Measurements from ENCODE around the gene SELENOP. TPM values are rescaled to one million over a fixed set of nuclear protein-coding genes. Genes with fewer than 3 reads are reported as not detected.

SELENOP gene
- total and polyA plus RNA-seq, 2 experiments from 2014 or later: 1.2 to 1.4 TPM

GRCh38 chr5:42791151-42791550 is 20.5 kb downstream of the SELENOP start:
- in situ Hi-C loops (cut with MboI): no loop called here

DNA sequence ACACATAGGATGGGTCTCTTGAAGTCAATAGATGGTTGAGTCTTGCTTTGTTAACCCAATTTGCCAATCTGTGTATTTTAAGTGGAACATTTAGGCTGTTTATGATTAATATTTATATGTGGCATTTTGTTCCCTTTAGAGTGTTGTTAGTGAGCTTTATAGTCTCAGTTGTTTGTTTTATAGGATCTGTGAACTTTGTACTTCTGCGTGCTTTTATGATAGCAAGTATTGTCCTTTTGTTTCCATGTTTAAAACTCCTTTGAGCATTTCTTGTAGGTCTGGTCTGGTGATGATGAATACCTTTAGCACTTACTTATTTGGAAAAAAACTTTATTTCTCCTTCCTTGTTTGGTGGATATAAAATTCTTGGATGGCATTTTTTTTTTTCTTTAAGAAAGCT is 23.8 kb downstream of the SELENOP start:
- 0 out of 2 replicates have a peak, but pooled peaks cover 3% of the 10 kb centered on the region for H3F3A ChIP-seq (ENCODE audit: insufficient read depth)
- no peak overlapping the region for H3K27ac ChIP-seq
- no peak for DNase-seq
- no peak overlapping the region for H3K9ac ChIP-seq
- no peaks in the 10 kb centered on the region for H3K79me2 ChIP-seq (ENCODE audit: insufficient read depth)
- no peak overlapping the region for H2AFZ ChIP-seq
- no peak overlapping the region for H3K4me3 ChIP-seq
- H3K9me3 ChIP-seq (ENCODE audit: low read depth): no peaks in the 10 kb centered on the region
- H3K9me2 ChIP-seq (ENCODE audit: insufficient read depth): no peaks in the 10 kb centered on the region
- H3K27me3 ChIP-seq (replicated peaks; ENCODE audit: insufficient read depth): no peaks in the 10 kb centered on the region
- H3K36me3 ChIP-seq (ENCODE audit: low read depth): no peaks in the 10 kb centered on the region
- H4K20me1 ChIP-seq (ENCODE audit: insufficient read depth): no peaks in the 10 kb centered on the region
- H3K4me1 ChIP-seq (ENCODE audit: insufficient read depth): peaks cover 7% of the 10 kb centered on the region; the same call in 1 of the 2 replicates
- WGBS, 2 experiments (ENCODE audit: low coverage in 1 of 2, low lambda C conversion rate in 2 of 2, missing lambda C conversion rate in 2 of 2): 79 to 88% methylated on average over 1 of the region's 1 CpG
- H3K4me2 ChIP-seq (ENCODE audit: unreplicated experiment): no peak overlapping the region
- in situ Hi-C loops (cut with MboI): no loop called here
- TF ChIP-seq EZH2phosphoT487 (IDR thresholded peaks at IDR 0.05; ENCODE audit: insufficient read depth, low read depth): no peak

More at GRCh38 chr5:42791151-42791550, 20.5 kb downstream of the SELENOP start:
- Histone ChIP-seq H2AFZ (no peak overlapping the region), H3K4me1 (ENCODE audit: insufficient read depth) (no peaks in the 10 kb centered on the region), H3K79me2 (ENCODE audit: insufficient read depth) (no peaks in the 10 kb centered on the region), H3K4me3 (no peak overlapping the region), H3K4me2 (ENCODE audit: unreplicated experiment) (no peak overlapping the region), H3K9me3 (ENCODE audit: low read depth) (no peaks in the 10 kb centered on the region), H3F3A (ENCODE audit: insufficient read depth) (no peaks in the 10 kb centered on the region), H3K9ac (no peak overlapping the region), H3K27ac (no peak overlapping the region), H3K36me3 (ENCODE audit: low read depth) (no peaks in the 10 kb centered on the region), H3K27me3 (replicated peaks; ENCODE audit: insufficient read depth) (no peaks in the 10 kb centered on the region), H4K20me1 (ENCODE audit: insufficient read depth) (no peaks in the 10 kb centered on the region), H3K9me2 (ENCODE audit: insufficient read depth) (no peaks in the 10 kb centered on the region)
- DNase-seq: no peak
- TF ChIP-seq EZH2phosphoT487 (IDR thresholded peaks at IDR 0.05; ENCODE audit: insufficient read depth, low read depth) (no peak), EZH2 (IDR thresholded peaks at IDR 0.05; ENCODE audit: insufficient read depth, poor library complexity, severe bottlenecking) (no peak)

- Histone ChIP-seq H3K9ac (no peak overlapping the region), H3F3A (ENCODE audit: insufficient read depth) (0 out of 2 replicates have a peak, but pooled peaks cover 3% of the 10 kb centered on the region), H3K27me3 (replicated peaks; ENCODE audit: insufficient read depth) (no peaks in the 10 kb centered on the region), H3K79me2 (ENCODE audit: insufficient read depth) (no peaks in the 10 kb centered on the region), H4K20me1 (ENCODE audit: insufficient read depth) (no peaks in the 10 kb centered on the region), H3K4me1 (ENCODE audit: insufficient read depth) (peaks cover 7% of the 10 kb centered on the region; the same call in 1 of the 2 replicates), H3K4me3 (no peak overlapping the region), H3K9me3 (ENCODE audit: low read depth) (no peaks in the 10 kb centered on the region), H3K36me3 (ENCODE audit: low read depth) (no peaks in the 10 kb centered on the region), H3K9me2 (ENCODE audit: insufficient read depth) (no peaks in the 10 kb centered on the region), H3K4me2 (ENCODE audit: unreplicated experiment) (no peak overlapping the region), H2AFZ (no peak overlapping the region), H3K27ac (no peak overlapping the region)
- in situ Hi-C loops (cut with MboI): no loop called here
- no peak for DNase-seq
- TF ChIP-seq EZH2 (IDR thresholded peaks at IDR 0.05; ENCODE audit: insufficient read depth, poor library complexity, severe bottlenecking) (no peak), EZH2phosphoT487 (IDR thresholded peaks at IDR 0.05; ENCODE audit: insufficient read depth, low read depth) (no peak)
Observed at GRCh38 chr5:42787073-42787472, 24.6 kb downstream of the SELENOP start.

DNA sequence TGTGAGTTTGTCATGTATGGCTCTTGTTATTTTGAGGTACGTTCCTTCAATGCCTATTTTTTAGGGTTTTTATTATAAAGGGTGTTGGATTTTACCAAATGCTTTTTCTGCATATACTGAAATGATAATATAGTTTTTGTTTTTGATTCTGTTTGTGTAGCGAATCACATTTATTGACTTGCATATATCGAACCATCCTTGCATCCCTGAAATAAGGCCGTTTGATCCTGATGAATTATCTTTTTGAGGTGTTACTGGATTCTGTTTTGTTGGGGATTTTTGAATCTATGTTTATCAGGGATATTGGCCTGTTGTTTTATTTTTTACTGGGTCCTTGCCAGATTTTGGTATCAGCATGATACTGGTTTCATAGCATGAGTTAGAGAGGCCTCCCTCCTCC is 25.9 kb downstream of the SELENOP start:
- Histone ChIP-seq H3F3A (ENCODE audit: insufficient read depth) (0 out of 2 replicates have a peak, but pooled peaks cover 3% of the 10 kb centered on the region), H3K27me3 (replicated peaks; ENCODE audit: insufficient read depth) (no peaks in the 10 kb centered on the region), H4K20me1 (ENCODE audit: insufficient read depth) (no peaks in the 10 kb centered on the region), H3K36me3 (ENCODE audit: low read depth) (no peaks in the 10 kb centered on the region), H3K27ac (no peak overlapping the region), H3K9ac (no peak overlapping the region), H3K79me2 (ENCODE audit: insufficient read depth) (no peaks in the 10 kb centered on the region), H3K9me3 (ENCODE audit: low read depth) (no peaks in the 10 kb centered on the region), H3K4me2 (ENCODE audit: unreplicated experiment) (no peak overlapping the region), H2AFZ (no peak overlapping the region), H3K4me3 (no peak overlapping the region), H3K4me1 (ENCODE audit: insufficient read depth) (peaks cover 7% of the 10 kb centered on the region; the same call in 1 of the 2 replicates), H3K9me2 (ENCODE audit: insufficient read depth) (no peaks in the 10 kb centered on the region)
- 91 to 93% methylated on average over 4 of the region's 4 CpGs for WGBS, 2 experiments (ENCODE audit: low coverage in 1 of 2, low lambda C conversion rate in 2 of 2, missing lambda C conversion rate in 2 of 2)
- no peak for TF ChIP-seq EZH2phosphoT487 (IDR thresholded peaks at IDR 0.05; ENCODE audit: insufficient read depth, low read depth)
- TF ChIP-seq EZH2 (IDR thresholded peaks at IDR 0.05; ENCODE audit: insufficient read depth, poor library complexity, severe bottlenecking): no peak
- DNase-seq: no peak
- in situ Hi-C loops (cut with MboI): no loop called here

- H3K9ac ChIP-seq: no peak overlapping the region
- in situ Hi-C loops (cut with MboI): no loop called here
- no peaks in the 10 kb centered on the region for H3K9me2 ChIP-seq (ENCODE audit: insufficient read depth)
- H3K4me2 ChIP-seq (ENCODE audit: unreplicated experiment): no peak overlapping the region
- no peaks in the 10 kb centered on the region for H3K36me3 ChIP-seq (ENCODE audit: low read depth)
- peak; percentile 9 for DNase-seq
- H2AFZ ChIP-seq: no peak overlapping the region
- no peaks in the 10 kb centered on the region for H4K20me1 ChIP-seq (ENCODE audit: insufficient read depth)
- H3K27ac ChIP-seq: no peak overlapping the region
- no peak overlapping the region for H3K4me3 ChIP-seq
- no peak for TF ChIP-seq EZH2phosphoT487 (IDR thresholded peaks at IDR 0.05; ENCODE audit: insufficient read depth, low read depth)
- no peak for TF ChIP-seq EZH2 (IDR thresholded peaks at IDR 0.05; ENCODE audit: insufficient read depth, poor library complexity, severe bottlenecking)
- H3F3A ChIP-seq (ENCODE audit: insufficient read depth): 0 out of 2 replicates have a peak, but pooled peaks cover 3% of the 10 kb centered on the region
- 81 to 86% methylated on average over 1 of the region's 1 CpG for WGBS, 2 experiments (ENCODE audit: low coverage in 1 of 2, low lambda C conversion rate in 2 of 2, missing lambda C conversion rate in 2 of 2)
- H3K27me3 ChIP-seq (replicated peaks; ENCODE audit: insufficient read depth): no peaks in the 10 kb centered on the region
- H3K9me3 ChIP-seq (ENCODE audit: low read depth): no peaks in the 10 kb centered on the region
- H3K79me2 ChIP-seq (ENCODE audit: insufficient read depth): no peaks in the 10 kb centered on the region
- H3K4me1 ChIP-seq (ENCODE audit: insufficient read depth): peaks cover 7% of the 10 kb centered on the region; the same call in 1 of the 2 replicates
Observed at GRCh38 chr5:42784132-42784531, 27.6 kb downstream of the SELENOP start.

Data from GM23248 (cell line).